ENCODE measurements around the gene UGT1A5.

UGT1A5 gene

DNA sequence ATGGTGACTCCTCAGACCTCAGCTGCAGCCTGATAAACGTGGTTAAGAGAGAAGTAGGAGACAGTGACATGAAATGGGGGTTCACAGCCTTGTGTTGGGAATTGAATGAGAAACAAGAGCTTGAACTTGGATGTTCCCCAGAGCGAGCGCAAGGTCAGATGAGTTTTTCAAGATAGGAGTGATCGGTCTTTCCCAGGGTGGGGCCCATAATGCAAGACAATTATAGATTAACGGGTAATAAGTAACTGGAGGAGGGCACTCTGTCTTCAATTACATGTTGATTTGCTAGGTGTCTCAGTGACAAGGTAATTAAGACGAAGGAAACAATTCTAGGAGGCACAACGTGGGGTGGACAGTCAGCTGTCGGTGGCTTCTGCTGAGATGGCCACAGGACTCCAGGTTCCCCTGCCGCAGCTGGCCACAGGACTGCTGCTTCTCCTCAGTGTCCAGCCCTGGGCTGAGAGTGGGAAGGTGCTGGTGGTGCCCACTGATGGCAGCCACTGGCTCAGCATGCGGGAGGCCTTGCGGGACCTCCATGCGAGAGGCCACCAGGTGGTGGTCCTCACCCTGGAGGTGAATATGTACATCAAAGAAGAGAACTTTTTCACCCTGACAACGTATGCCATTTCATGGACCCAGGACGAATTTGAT is at the start of gene UGT1A5:
Gene UGT1A5, plus strand, starts transcription at position 297 of the 651 bp plus-strand sequence. Its CDS starts 85 bp downstream, at position 382.
- no peak for DNase-seq

DNA sequence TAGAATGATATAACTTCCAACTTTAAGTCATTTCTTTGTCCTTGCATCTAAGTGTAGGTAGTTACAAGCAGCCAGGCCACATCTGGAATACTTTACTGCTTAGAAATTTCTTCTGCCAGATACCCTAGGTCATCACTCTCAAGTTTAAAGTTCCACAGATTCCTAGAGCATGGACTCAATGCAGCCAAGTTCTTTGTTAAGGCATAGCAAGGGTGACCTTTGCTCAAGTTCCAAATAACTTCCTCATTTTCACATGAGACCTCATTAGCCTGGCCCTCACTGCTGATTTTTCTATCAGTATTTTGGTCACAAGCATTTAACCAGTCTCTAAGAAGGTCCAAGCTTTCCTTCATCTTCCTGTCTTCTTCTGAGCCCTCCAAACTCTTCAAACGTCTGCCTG is 48.8 kb upstream of the UGT1A5 start:
- DNase-seq: no peak

DNA sequence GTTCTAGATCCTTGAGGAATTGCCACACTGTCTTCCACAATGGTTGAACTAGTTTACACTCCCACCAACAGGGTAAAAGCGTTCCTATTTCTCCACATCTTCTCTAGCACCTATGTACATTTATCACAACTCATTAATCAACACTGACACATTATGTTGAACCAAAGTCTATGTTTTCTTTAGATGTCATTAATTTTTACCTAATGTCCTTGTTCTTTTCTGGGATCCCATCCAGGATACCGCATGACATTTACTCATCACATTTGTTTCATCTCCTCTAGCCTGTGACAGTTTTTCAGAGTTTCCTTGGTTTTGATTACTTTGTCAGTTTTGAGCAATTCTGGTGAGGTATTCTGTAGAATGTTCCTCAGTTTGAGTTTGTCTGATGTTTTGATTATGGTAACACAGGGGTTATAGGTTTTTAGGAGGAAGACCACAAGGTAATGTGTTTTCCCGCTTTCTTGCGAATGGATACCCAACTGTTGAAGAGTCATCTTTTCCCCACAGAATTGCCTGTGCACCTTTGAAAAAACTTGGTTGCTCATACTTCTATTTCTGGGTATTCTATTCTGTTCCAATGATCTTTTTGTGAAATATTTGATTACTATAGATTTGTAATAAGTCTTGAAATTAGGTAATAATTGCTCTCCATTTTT is 44.0 kb upstream of the UGT1A5 start:
- no peak for DNase-seq

DNA sequence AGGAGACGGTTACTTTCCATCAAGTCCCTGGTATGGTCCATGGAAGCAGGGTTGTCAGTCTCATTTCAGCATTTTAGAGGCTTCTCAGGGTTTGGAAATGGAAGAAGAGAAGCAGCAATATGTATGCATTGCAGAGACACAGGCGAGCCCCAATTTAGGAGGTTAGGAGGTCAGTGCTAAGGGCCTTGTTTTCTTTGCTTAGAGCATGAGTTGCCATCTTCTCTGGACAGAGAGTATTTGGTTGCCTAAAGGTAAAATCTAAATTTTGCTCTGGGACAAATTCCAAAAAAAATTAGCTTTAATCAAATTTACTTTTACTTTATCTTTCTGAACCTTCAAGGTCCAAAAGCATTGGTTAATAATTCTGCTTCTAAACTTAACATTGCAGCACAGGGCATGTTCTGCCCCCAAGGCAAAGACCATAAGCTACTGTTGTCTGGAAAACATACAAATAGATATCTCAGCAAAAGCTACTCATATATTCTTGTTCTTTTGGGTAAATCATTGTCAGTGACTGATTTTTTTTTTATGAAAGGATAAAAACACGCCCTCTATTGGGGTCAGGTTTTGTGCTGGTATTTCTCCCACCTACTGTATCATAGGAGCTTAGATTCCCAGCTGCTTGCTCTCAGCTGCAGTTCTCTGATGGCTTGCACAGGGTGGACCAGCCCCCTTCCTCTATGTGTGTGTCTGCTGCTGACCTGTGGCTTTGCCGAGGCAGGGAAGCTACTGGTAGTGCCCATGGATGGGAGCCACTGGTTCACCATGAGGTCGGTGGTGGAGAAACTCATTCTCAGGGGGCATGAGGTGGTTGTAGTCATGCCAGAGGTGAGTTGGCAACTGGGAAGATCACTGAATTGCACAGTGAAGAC is 41.2 kb upstream of the UGT1A5 start, which contains the start of gene UGT1A9:
Gene UGT1A9, plus strand, starts transcription at position 609 of the 872 bp plus-strand sequence. Its CDS starts 37 bp downstream, at position 646.
- DNase-seq: no peak

DNA sequence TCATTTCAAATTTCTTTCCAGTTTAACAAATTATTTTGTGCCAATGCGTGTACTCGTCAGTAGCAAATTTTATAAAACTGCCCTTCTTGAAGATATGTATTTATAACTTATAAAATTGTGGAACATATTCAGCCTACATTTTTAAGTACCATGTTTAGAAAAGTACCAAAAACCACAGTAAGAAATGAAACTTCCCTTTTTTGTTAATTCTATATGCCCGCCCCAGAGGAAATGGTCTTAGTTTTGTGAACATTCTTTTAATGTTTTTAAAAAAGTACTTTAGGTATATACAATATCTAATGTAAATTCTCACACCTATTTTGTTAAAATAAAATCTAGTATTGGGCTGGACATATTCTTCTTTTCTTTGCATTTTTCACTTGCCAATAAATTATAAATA is 39.8 kb upstream of the UGT1A5 start:
- no peak for DNase-seq

DNA sequence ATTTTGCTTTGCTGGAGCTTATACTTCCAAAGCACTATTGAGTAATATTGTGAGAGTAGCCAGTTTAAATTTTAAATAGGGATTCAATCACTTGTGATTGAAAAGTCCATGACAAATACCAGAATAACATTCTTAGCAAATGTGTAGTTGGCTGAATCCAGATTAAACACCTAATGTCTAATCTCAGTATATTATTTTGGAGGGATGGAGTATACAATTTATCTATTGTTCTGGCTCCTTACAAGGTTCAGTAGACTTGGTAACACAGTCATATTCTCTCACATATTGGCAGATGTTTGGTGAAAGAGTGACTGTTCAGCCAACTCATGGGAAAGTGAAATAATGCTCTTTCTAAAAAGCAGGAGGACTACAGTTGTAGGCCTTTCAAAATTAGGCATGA is 38.8 kb upstream of the UGT1A5 start:
- DNase-seq: no peak

DNA sequence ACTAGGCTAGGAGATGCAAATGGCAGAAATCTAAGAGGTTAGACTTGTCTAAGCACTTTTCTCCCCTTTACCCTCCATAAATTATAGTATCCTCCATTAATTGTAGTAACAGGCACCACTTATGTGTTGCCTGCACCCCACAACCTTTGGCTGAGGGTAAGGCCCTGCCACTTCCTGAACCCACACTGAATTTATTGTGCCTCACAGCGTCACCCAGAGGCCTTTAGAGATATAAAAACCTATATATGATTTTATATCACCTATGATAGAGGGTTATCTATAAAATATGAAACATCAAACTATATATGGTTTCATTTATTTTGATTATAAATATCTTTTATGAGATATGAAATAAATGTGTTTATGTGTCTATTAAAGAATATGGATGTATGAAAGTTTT is 38.4 kb upstream of the UGT1A5 start:
- no peak for DNase-seq

DNA sequence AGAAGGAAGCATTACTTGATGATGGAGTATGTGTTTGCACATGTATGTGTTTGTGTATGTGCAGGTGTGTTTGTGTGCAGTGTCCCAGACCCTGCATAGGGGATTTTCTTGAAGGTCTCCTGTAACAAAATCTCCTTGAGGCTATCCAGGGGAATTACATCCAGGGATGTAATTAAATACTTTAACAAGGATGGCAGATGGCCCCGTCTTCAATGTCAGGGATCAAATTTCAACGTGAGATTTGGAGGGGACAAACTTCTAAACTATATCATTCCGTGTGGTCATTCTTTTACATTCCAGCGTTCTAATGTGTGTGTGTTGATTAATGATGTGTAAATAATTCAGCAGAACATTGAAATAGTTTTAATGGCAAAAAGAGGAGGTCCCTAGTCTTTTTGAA is 37.7 kb upstream of the UGT1A5 start:
- DNase-seq: no peak

DNA sequence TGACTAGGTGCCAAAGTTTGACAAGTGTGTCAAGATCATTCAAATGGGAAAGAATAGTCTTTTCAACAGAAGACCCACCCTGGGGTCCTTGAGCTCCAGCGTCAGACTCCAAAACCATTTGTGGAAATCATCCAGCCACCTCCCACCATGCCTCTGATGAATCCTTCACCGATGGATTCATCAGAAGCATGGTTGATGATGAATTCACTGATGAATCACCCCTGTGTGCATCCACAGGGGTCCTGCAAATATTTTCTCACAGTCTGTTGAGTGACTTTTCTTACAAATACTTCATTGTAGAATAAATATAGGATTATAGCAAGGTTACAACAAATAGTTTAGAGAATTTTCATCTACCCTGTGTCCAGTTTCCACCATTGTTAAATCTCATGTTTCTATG is 36.7 kb upstream of the UGT1A5 start:
- DNase-seq: no peak

DNA sequence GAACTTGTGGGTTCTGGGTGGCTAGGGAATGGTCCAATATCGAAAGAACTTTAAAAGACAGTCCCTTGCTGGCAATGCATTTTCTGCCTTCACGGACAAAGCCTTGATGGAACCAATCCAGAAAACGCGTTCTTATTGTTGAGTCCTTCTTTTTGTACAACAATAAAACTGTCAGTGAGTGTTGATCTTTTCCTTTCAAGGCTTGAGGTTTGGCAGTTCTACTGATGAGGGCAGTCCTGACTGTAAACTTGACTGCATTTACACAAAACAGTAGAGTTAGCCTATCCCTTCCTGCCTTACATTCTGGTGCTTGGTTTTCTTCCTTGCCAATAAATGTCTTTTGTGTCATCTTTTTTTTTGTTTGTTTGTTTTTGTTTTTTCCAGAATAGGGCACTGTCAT is 33.5 kb upstream of the UGT1A5 start:
- no peak for DNase-seq

DNA sequence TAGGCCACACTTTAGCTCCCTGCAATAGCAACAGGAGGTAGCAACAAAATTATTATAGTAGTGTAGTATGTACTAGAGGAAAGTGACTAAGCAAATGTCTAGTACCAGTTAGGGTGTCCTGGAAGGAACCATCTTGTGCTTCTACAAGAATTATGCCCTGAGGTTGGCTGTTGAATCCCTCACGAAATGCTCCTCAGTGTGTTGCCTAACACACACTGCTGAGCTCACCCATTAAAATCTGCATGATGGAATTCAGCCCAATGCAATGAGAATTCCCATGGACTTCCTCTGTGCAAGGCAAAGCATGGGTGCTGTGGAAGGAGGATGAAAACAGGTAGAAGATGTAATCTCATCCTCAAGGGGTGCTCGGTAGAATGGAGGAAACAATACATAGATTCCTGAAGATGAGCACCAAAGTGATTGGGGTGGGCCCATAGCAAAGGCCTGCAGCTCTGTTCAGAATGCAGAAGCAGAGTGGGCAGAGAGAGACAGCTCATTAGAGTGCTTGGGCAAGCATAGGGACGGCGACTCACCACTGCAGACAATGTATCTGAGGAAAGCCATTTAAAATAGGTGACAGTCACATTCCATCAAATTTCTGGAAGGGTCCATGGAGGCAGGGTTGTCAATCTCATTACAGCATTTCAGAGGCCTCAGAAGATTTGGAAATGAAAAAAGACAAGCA is 32.2 kb upstream of the UGT1A5 start:
- no peak for DNase-seq

DNA sequence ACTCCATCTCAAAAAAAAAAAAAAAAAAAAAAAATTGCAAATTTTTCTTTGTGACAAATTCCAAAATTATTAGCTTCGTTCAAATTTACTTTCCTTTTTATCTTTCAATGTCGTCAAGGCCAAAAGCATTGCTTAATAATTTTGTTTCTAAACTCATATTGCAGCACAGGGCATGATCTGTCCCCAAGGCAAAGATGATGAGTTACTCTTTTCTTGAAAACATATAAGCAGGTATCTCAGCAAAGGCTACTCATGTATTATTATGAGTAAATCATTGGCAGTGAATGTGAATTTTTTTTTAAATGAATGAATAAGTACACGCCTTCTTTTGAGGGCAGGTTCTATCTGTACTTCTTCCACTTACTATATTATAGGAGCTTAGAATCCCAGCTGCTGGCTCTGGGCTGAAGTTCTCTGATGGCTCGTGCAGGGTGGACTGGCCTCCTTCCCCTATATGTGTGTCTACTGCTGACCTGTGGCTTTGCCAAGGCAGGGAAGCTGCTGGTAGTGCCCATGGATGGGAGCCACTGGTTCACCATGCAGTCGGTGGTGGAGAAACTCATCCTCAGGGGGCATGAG is 31.1 kb upstream of the UGT1A5 start, which contains the start of gene UGT1A7:
Gene UGT1A7, plus strand, starts transcription at position 381 of the 579 bp plus-strand sequence. Its CDS starts 37 bp downstream, at position 418.
- no peak for DNase-seq

DNA sequence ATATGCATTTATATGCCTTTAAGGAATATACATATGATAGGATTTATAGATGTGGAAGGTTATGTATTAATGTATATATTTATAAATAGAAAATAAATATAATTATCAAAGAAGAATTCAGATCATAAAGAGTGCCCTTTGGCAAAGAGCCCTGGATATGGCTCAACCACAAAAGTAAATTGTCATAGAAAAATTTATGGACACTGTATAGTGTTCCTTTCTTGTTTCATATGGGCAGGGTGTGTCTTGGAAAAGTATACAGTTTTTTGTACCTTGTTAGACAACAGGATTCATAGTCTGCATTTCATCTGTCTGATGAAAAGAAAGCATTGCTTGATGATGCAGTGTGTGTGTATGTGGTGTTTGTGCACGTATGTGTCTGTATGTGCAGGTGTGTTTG is 28.1 kb upstream of the UGT1A5 start:
- DNase-seq: no peak

DNA sequence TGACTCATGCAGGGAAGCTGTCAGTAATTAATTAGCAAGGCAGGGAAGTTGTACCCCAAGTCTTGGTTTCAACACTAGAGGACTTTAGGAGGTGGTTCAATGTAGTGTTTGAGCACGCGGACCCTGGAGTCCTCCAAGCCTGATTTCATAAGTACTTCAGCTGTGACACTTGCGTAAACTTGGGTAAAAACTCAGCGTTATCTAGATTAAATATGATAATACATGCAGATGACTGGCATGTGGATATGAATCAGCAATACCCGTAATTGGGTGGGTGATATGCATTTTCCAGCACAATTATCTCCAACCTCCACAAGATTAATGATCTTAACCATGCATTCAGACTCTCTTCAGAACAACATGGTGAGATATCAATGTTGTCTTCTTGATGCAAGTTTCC is 25.8 kb upstream of the UGT1A5 start:
- DNase-seq: no peak

DNA sequence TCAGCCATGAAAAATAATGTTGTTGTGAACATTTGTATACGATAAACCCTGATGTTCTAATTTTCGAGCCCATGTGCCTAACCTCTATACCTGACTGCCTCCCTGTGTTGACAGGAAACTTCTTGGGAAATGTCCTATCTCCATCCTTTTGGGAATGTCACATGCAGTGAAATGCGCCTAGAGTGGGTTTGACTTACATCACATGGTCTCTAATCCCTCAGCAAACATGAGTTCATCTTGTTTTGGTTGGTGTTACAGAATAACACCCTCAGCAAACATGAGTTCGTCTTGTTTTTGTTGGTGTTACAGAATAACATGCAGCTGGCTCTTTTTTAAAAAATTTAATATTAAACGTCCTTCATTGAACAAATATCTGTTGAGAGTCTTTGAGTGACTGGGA is 24.4 kb upstream of the UGT1A5 start:
- no peak for DNase-seq

DNA sequence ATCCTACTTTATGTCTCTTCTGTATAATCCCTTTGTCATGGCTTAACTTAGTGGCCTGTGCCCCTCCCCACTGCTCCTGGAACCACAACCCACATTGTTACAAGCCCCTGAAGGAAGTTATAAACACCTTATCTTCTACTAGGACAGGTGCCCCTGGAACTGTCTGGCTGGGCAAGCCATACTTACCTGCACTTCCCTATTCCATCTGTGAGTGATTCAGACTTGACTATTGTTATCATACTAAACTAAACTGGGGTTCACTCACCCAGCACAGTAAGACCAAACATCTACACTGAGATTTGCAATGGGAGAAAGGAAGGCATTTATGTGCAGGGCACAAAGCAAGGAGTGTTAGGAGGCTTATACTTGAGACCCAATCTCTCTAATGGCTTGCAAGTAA is 23.7 kb upstream of the UGT1A5 start:
- DNase-seq: no peak

DNA sequence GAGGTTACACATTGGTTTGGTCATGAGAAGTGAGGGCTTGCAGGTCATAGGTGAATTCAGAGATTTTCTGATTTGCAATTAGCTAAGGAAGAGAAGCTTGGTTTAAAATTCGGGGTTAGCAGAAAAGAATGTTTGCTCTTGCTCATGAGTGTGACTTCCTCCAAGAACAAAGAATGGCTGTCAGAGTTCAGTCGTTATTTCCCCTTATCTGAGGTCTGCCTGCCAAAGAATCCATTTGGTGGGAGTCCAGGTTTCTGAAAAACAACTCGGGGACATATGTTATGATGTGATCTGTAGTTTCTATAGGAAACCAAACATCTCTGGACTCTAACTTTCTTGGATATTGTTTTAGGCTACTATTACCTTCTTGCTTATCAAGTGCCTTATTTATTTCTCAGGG is 23.2 kb upstream of the UGT1A5 start:
- DNase-seq: no peak

DNA sequence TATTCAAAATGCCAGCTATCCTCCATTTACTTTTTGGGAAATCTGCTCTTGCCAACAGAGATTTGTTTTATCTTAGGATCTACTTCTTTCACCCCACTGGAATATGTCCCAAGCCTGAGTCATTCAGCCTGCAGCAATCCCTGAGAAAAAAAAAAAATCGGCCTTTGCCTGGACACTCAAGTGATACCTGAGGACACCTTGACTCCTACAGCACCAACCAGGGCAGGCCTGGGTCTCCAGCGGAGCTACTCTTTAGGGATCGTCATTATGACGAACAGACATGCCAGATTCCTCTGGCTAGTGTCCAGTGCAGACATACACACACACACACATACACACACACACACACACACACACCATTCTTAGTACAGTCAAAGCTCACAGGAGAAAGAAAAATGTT is 22.3 kb upstream of the UGT1A5 start:
- no peak for DNase-seq

DNA sequence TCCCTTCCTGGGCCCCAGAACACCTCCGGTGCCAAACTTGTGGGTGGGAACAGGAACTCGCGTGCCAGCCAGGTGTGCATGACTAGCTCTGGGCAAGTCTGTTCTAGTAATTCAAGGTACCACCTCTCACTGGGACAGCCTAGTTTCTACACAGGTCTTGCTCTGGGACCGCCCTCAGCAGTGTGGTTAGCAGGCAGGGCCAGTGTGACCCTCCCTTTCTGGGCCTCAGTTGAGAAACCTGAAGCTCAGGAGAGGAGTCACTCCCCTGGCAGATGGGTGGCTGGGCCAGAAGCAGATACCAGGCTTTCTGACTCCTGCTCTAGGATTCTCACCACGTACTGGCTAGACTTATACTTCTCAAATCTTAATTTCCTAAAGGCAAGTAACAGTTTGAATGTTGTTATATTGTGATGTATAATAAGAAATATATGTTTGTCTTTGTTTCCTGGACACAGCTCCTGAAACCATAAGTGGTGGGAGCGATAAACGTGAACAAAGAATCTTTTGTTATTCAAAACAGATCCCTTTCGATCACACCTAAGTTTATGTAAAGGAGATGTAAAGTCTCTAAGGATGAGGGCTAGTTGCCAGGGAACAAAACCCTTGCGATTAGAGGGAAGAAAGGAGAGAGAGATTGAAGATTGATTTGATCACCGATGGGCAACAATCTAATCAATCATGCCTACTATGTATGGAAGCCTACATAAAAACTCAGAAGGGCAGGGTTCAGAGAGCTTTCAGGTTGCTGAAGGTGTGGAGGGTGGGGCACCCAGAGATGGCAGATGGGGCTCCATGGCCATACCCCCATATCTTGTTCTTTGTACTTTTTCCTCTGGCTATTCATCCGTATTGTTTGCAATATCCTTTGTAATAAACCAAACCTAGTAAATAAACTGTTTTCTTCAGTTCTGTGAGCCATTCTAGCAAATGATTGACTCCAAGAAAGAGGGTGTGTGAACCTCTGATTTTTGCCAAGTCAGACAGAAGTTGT is 21.0 kb upstream of the UGT1A5 start:
- DNase-seq: no peak

DNA sequence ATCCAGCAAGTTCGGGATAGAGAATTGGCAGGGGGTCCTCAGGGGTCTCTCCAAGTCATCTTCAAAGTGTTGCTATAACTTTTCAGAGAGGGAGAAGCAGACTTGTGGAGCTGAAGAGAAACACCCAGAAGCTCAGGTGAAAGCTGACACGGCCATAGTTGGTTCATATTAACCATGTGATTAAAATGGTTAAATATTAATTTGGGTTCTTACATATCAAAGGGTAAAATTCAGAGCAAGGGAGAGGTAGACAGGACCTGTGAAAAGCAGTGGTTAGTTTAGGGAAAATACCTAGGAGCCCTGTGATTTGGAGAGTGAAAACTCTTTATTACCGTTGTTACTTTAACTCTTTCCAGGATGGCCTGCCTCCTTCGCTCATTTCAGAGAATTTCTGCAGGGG is 20.1 kb upstream of the UGT1A5 start, which contains the start of gene UGT1A6:
Gene UGT1A6, plus strand, starts transcription at position 243 of the 400 bp plus-strand sequence. Its CDS starts 115 bp downstream, at position 358.
- DNase-seq: no peak

DNA sequence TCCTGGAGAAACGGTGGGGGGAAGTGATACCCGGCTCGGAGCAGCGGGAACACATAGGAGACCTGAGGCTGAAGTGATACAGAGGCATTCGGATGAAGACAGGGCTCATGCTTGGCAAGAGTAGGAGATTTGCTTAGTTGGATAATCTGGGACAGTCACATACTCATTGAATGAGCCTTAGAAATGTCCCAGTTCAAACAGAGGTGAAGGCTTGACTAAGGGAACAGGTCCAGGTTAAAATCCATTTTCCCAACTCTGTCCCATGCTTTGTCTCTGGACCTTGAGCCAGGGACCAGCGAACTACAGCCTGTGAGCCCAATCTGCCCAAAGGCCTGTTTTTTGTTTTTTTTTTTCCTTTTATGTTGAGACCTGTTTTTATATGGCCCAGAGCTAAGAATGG is 18.7 kb upstream of the UGT1A5 start:
- no peak for DNase-seq
